HepG2 (cell line): ENCODE measurements around the gene PIGV. TPM values are rescaled to one million over a fixed set of nuclear protein-coding genes. Genes with fewer than 3 reads are reported as not detected.

Experiments
- ATAD3A ChIP-seq: sonication (generic); formaldehyde crosslinking; IDR thresholded peaks from 2 replicates; pipeline ENCODE4 v1.4.0; 2020; ENCODE audit warnings: missing genetic modification reagents
- ATM ChIP-seq: fragments of 450-650 bp; IDR thresholded peaks from 2 replicates; pipeline ENCODE4 v1.7.1; 2017; ENCODE audit warnings: mild to moderate bottlenecking, borderline replicate concordance
- DNMT3B ChIP-seq: conservative IDR thresholded peaks from 2 replicates; pipeline ENCODE4 v1.6.1; 2016; ENCODE audit warnings: missing biosample characterization, control low read depth
- FOXP1 ChIP-seq, 2 experiments: fragments of 450-650 bp in 1 of 2; IDR thresholded peaks; 2 replicates each; pipeline ENCODE4 v1.6.1; 2017 to 2018; ENCODE audit warnings: antibody characterized with exemption in 1 of 2
- HHEX ChIP-seq: IDR thresholded peaks from 2 replicates; pipeline ENCODE4 v1.6.1; 2016; ENCODE audit warnings: control low read depth
- HOXA5 ChIP-seq: sonication (generic); formaldehyde crosslinking; IDR thresholded peaks from 2 replicates; pipeline ENCODE4 v1.4.0; 2020; ENCODE audit warnings: missing genetic modification reagents
- NR2F2 ChIP-seq: IDR thresholded peaks from 2 replicates; pipeline ENCODE4 v1.6.1; 2012; ENCODE audit warnings: low read depth, inconsistent platforms, borderline replicate concordance
- RXRB ChIP-seq: IDR thresholded peaks from 2 replicates; pipeline ENCODE4 v1.6.1; 2016; ENCODE audit warnings: borderline replicate concordance, missing genetic modification reagents, missing compliant biosample characterization
- TCF7 ChIP-seq: sonication (generic); IDR thresholded peaks from 2 replicates; pipeline ENCODE4 v1.6.1; 2016; ENCODE audit warnings: antibody characterized with exemption, low read depth
- TSC22D2 ChIP-seq: sonication (generic); formaldehyde crosslinking; IDR thresholded peaks from 2 replicates; pipeline ENCODE4 v1.5.1; 2020; ENCODE audit warnings: missing genetic modification reagents, mild to moderate bottlenecking, borderline replicate concordance
- ZNF615 ChIP-seq: sonication (generic); formaldehyde crosslinking; IDR thresholded peaks from 2 replicates; pipeline ENCODE4 v1.5.0; 2020; ENCODE audit warnings: mild to moderate bottlenecking, missing genetic modification reagents, borderline replicate concordance
- ZNF713 ChIP-seq: sonication (generic); formaldehyde crosslinking; IDR thresholded peaks from 2 replicates; pipeline ENCODE4 v1.4.0; 2020; ENCODE audit warnings: mild to moderate bottlenecking, missing genetic modification reagents
- ZNF891 ChIP-seq: sonication (generic); formaldehyde crosslinking; IDR thresholded peaks from 2 replicates; pipeline ENCODE4 v1.5.0; 2020; ENCODE audit warnings: mild to moderate bottlenecking, missing genetic modification reagents
- ZZZ3 ChIP-seq: sonication (generic); formaldehyde crosslinking; IDR thresholded peaks from 2 replicates; pipeline ENCODE4 v1.4.0; 2020; ENCODE audit warnings: missing genetic modification reagents, mild to moderate bottlenecking, borderline replicate concordance
- polyA plus RNA-seq, 8 experiments: library from polyadenylated mRNA; depleted of rRNA in 3 of 8; stranded (reverse) in 7 of 8; unstranded in 1 of 8; fragments of >200 nt; fragmentation: Illumina TruSeq in 4 of 8; extraction: Trizol in 4 of 8; gene quantifications; 2 replicates each; pipeline versions ENCODE4 v1.2.1 to v1.2.3, GENCODE V29; 2011 to 2016; ENCODE audit warnings: low read depth in 4 of 8, missing spikeins in 1 of 8, mixed read lengths in 1 of 8; ENCODE audit not compliant: insufficient read depth in 1 of 8
- total RNA-seq, 5 experiments: library from RNA; depleted of rRNA; stranded (reverse); fragments of >200 nt; fragmentation: Illumina TruSeq; extraction: Trizol; gene quantifications; 2 replicates each; pipeline ENCODE4 v1.2.3, GENCODE V29; 2016; ENCODE audit warnings: low read depth in 1 of 5
- TF ChIP-seq, protein P1 (sequence below): sonication (generic); formaldehyde crosslinking; IDR thresholded peaks from 2 replicates; pipeline ENCODE4 v1.8.1; 2022; ENCODE audit warnings: mild to moderate bottlenecking, missing genetic modification reagents
- TF ChIP-seq, protein P2 (sequence below): sonication (generic); formaldehyde crosslinking; IDR thresholded peaks from 2 replicates; pipeline ENCODE4 v1.5.0; 2020; ENCODE audit warnings: missing genetic modification reagents
- TF ChIP-seq, protein P3 (sequence below), 2 experiments: sonication (generic) in 1 of 2; formaldehyde crosslinking in 1 of 2; IDR thresholded peaks; 2 replicates each; pipeline versions ENCODE4 v1.4.0 to v1.6.1; 2018 to 2020; ENCODE audit warnings: missing genetic modification reagents in 2 of 2, borderline replicate concordance in 1 of 2, low read depth in 1 of 2, mild to moderate bottlenecking in 1 of 2, missing biosample characterization in 1 of 2
- TF ChIP-seq, protein P4 (sequence below): sonication (generic); formaldehyde crosslinking; IDR thresholded peaks from 2 replicates; pipeline ENCODE4 v1.8.1; 2023; ENCODE audit warnings: mild to moderate bottlenecking, missing genetic modification reagents, borderline replicate concordance
- TF ChIP-seq, protein P5 (sequence below): sonication (generic); formaldehyde crosslinking; IDR thresholded peaks from 2 replicates; pipeline ENCODE4 v1.4.0; 2020; ENCODE audit warnings: low read depth, missing genetic modification reagents

Gene PIGV
- total and polyA plus RNA-seq, 2 of the 13 experiments (the other 11 are each of a cell fraction or from before 2014, with no cell fraction given), result 13.5 to 22.7 TPM

DNA sequence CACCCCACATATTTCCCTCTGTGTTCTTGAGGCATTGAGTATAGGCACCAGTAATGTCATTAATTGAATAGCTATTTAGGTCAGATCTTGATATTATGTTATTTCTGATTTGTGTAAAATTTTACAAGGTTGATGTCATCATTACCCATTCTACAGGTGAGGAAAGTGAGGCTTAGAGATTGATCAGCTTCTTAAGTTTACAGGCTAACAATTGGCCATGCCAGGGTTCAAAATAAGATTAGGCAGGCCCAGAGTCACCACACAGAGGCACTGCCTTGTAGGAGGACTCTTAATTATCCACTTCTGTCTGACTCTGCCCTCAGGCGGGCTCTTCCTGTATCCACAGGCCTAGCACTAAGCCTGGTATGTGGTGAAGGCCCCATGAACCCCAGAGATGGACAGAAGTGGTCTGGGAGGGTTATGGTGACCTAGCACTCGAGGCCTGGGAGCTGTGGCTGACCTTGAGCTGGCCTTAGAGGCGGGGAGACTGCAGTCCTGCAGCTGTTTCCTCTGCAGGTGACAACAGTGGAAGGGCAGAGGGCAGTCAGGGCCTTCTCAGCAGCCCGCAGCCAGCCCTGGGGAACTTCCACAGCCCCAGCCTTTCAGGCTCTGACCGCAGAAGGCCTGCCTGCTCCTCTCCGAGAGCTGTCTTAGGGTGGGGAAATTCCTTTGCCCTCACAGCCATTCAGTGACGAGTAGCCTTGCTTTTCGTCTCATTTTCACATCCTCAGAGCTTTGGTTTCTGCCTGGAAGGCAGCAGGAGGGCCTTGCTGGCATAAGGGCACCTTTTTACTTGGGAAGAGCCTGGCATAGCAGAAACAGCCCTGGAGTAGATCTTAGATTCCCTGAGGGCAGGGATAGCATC is 51.0 kb downstream of the PIGV start (continued):
- TF ChIP-seq, protein P1, sequence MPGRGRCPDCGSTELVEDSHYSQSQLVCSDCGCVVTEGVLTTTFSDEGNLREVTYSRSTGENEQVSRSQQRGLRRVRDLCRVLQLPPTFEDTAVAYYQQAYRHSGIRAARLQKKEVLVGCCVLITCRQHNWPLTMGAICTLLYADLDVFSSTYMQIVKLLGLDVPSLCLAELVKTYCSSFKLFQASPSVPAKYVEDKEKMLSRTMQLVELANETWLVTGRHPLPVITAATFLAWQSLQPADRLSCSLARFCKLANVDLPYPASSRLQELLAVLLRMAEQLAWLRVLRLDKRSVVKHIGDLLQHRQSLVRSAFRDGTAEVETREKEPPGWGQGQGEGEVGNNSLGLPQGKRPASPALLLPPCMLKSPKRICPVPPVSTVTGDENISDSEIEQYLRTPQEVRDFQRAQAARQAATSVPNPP, result no peak
- TF ChIP-seq, protein P2, sequence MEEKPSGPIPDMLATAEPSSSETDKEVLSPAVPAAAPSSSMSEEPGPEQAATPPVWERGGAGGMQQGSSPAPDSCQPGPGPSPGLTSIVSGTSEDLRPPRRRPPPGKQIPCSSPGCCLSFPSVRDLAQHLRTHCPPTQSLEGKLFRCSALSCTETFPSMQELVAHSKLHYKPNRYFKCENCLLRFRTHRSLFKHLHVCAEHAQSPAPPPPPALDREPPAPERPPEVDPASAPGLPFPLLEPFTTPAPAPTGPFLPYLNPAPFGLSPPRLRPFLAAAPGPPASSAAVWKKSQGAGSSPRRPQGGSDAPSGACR (CRISPR knock-in tag), result no peak
- TF ChIP-seq ZNF615 (CRISPR knock-in tag) (no peak), ZZZ3 (no peak), HHEX (CRISPR knock-in tag) (no peak), HOXA5 (CRISPR knock-in tag) (no peak), RXRB (CRISPR knock-in tag) (peak; percentile 83), FOXP1 (IDR thresholded peaks at IDR 0.05) (no peak), FOXP1 (CRISPR knock-in tag; IDR thresholded peaks at IDR 0.05) (peak; percentile 62), TCF7 (no peak), TSC22D2 (0 out of 2 replicates have a peak, but pooled peaks have one; percentile 34), ATAD3A (no peak), ZNF891 (CRISPR knock-in tag) (no peak), DNMT3B (CRISPR knock-in tag) (no peak), ZNF713 (0 out of 2 replicates have a peak, but pooled peaks have one; percentile 46), ATM (no peak), NR2F2 (peak; percentile 31; the same call in 1 of the 2 replicates)
- TF ChIP-seq, protein P3, sequence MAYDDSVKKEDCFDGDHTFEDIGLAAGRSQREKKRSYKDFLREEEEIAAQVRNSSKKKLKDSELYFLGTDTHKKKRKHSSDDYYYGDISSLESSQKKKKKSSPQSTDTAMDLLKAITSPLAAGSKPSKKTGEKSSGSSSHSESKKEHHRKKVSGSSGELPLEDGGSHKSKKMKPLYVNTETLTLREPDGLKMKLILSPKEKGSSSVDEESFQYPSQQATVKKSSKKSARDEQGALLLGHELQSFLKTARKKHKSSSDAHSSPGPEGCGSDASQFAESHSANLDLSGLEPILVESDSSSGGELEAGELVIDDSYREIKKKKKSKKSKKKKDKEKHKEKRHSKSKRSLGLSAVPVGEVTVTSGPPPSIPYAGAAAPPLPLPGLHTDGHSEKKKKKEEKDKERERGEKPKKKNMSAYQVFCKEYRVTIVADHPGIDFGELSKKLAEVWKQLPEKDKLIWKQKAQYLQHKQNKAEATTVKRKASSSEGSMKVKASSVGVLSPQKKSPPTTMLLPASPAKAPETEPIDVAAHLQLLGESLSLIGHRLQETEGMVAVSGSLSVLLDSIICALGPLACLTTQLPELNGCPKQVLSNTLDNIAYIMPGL (CRISPR knock-in tag; IDR thresholded peaks at IDR 0.05; ENCODE audit: borderline replicate concordance in 1 of 2, low read depth in 1 of 2), result 0 out of 4 replicates have a peak, but pooled peaks of 1 of the 2 experiments have one; percentile 54
- TF ChIP-seq, protein P4, sequence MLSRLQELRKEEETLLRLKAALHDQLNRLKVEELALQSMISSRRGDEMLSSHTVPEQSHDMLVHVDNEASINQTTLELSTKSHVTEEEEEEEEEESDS (CRISPR knock-in tag), result no peak
- TF ChIP-seq, protein P5, sequence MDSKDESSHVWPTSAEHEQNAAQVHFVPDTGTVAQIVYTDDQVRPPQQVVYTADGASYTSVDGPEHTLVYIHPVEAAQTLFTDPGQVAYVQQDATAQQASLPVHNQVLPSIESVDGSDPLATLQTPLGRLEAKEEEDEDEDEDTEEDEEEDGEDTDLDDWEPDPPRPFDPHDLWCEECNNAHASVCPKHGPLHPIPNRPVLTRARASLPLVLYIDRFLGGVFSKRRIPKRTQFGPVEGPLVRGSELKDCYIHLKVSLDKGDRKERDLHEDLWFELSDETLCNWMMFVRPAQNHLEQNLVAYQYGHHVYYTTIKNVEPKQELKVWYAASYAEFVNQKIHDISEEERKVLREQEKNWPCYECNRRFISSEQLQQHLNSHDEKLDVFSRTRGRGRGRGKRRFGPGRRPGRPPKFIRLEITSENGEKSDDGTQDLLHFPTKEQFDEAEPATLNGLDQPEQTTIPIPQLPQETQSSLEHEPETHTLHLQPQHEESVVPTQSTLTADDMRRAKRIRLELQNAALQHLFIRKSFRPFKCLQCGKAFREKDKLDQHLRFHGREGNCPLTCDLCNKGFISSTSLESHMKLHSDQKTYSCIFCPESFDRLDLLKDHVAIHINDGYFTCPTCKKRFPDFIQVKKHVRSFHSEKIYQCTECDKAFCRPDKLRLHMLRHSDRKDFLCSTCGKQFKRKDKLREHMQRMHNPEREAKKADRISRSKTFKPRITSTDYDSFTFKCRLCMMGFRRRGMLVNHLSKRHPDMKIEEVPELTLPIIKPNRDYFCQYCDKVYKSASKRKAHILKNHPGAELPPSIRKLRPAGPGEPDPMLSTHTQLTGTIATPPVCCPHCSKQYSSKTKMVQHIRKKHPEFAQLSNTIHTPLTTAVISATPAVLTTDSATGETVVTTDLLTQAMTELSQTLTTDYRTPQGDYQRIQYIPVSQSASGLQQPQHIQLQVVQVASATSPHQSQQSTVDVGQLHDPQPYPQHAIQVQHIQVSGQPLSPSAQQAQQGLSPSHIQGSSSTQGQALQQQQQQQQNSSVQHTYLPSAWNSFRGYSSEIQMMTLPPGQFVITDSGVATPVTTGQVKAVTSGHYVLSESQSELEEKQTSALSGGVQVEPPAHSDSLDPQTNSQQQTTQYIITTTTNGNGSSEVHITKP, result no peak
